Upper lobe of left lung (tissue), 4 donors: ENCODE measurements around the gene IL1R1.

Experiments used
- EP300 ChIP-seq, 4 donors: sonication (generic); formaldehyde crosslinking; IDR thresholded peaks; one replicate each; pipeline ENCODE4 v1.5.1; 2017; ENCODE audit warnings: antibody characterized with exemption in 4 of 4, control low read depth in 2 of 4
- POLR2A ChIP-seq, 4 donors: fragments of 450-650 bp; IDR thresholded peaks; one replicate each; pipeline ENCODE4 v1.5.1; 2016 to 2017; ENCODE audit warnings: antibody characterized with exemption in 4 of 4, mild to moderate bottlenecking in 2 of 4
- POLR2AphosphoS5 ChIP-seq, 2 donors: sonication (generic); formaldehyde crosslinking; IDR thresholded peaks; one replicate each; pipeline ENCODE4 v1.5.1; 2017; ENCODE audit warnings: antibody characterized with exemption in 2 of 2
- TF ChIP-seq, protein P1 (sequence below), 6 experiments: fragments of 450-650 bp in 4 of 6; fragments of 200-600 bp in 2 of 6; sonication (generic) in 2 of 6; IDR thresholded peaks; one replicate each; pipeline ENCODE4 v1.5.1; 2016 to 2019; ENCODE audit warnings: antibody characterized with exemption in 6 of 6

DNA sequence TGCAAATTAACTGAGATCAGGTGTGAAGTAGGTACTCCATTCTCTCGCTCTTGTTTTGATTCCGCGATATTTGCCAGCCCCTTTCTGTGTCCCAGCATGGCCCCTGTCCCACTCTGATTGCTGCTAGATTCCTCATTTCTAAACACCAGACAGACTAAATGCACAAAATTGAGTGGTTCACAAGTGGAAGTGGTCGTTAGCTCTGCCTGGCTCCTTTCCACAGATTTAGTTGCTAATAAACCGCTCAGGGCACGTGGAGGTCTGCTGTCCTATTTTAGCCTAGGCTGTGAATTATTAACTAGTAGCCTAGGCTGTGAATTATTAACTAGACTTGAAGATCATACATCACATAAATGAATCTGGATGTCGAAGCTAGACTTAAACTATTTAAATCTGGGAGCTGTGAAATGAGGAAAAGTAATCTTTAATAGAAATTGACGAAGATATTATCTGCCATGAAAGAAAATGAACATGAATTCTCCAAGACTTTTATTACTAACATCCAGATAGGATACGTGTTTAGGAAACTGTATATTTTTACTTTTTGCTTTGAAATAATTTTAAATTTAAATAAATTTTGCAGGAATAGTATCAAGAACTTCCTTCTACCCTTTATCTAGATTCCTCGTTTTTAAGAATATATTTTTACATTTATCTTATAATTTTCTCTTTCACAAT, 48.0 kb downstream of the IL1R1 start:
- TF ChIP-seq, protein P1, sequence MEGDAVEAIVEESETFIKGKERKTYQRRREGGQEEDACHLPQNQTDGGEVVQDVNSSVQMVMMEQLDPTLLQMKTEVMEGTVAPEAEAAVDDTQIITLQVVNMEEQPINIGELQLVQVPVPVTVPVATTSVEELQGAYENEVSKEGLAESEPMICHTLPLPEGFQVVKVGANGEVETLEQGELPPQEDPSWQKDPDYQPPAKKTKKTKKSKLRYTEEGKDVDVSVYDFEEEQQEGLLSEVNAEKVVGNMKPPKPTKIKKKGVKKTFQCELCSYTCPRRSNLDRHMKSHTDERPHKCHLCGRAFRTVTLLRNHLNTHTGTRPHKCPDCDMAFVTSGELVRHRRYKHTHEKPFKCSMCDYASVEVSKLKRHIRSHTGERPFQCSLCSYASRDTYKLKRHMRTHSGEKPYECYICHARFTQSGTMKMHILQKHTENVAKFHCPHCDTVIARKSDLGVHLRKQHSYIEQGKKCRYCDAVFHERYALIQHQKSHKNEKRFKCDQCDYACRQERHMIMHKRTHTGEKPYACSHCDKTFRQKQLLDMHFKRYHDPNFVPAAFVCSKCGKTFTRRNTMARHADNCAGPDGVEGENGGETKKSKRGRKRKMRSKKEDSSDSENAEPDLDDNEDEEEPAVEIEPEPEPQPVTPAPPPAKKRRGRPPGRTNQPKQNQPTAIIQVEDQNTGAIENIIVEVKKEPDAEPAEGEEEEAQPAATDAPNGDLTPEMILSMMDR (IDR thresholded peaks at IDR 0.05), result no peak
- TF ChIP-seq POLR2A (IDR thresholded peaks at IDR 0.05) (no peak), POLR2AphosphoS5 (IDR thresholded peaks at IDR 0.05) (no peak), EP300 (IDR thresholded peaks at IDR 0.05) (no peak)
